ENCODE data around the gene RAB31. TPM values are rescaled to one million over a fixed set of nuclear protein-coding genes. Genes with fewer than 3 reads are reported as not detected.

RAB31 gene
- total RNA-seq, 1 experiment from 2014 or later = 32.9 TPM

DNA sequence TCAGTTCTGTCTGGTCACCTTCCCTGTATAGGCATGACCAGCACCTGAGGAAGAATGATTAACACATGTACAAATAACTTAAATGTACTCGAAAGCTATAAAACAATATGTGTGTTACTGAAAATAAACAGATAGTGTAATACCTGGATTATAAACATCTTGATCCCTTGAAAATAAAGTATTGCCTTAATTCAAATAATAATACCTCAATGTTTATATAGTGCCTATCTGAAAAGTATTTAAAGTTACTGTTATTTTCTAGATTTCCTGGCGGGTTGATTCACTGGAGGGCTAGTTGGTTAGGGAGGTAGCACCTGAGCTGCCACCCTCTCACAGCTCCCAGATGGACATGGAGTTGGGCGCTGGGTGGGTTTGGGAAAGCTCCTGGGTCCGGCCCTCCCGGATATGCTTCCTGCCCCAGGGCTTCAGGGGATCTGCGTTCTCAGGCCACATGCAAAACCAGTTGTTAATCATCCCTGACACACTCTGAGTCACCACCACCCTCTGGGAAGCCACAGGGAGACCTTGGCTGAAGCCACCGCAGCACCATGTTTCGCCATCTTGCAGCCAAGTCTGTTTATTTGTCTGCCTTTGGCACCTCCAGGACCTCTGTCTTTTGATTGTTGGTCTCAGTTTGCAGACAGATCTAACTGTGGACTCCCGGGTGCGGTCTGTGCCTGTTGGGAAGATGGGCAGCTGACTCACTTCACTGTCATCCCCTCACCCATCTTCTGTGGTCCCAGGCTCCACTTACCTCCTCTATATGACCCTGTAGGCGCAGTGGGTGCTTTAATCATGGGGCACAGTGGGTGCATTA is 35.3 kb downstream of the RAB31 start:
- H3K4me1 Mint-ChIP-seq = peaks cover 44% of the 10 kb centered on the region
- DNase-seq (ENCODE audit: low spot score) = no peak
- H3K9me3 Mint-ChIP-seq = no peaks in the 10 kb centered on the region
- H3K36me3 Mint-ChIP-seq = no peaks in the 10 kb centered on the region
- ChIA-PET CTCF (interaction anchor here (0.6 to 1.2 kb wide), 2 partner anchors 13 to 22 kb away, joined by 3 read pairs; no protein-coding TSS in a partner anchor), POLR2A (no interaction called here)
- no peaks in the 10 kb centered on the region for H3K27me3 Mint-ChIP-seq (ENCODE audit: low read depth)
- TF ChIP-seq NR2C2 (CRISPR knock-in tag; IDR thresholded peaks at IDR 0.05) (no peak), GABPB1 (CRISPR knock-in tag; IDR thresholded peaks at IDR 0.05) (peak; percentile 77; the same call in 1 of the 2 replicates)
- peak overlapping the region; percentile 78 for H3K27ac Mint-ChIP-seq
- H3K4me3 Mint-ChIP-seq = 0 out of 2 replicates have a peak overlapping the region, but pooled peaks have one; percentile 6
- ATAC-seq = peak; percentile 31

DNA sequence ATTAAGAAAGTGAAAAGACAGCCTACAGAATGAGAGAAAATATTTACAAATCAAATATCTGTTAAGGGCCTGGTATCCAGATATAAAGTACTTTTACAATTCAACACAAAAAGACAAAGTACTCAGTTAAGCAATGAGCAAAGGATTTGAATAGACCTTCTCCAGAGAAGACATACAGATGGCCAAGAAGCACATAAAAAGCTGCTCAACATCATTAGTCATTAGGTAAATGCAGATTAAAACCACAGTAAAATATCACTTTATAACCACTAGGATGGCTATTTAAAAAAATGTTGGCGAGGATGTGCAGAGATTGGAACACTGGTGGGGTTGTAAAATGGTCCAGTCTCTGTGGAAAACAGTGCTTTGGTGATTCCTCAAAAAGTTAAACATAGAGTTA is 38.9 kb downstream of the RAB31 start:
- Mint-ChIP-seq H3K4me1 (peaks cover 28% of the 10 kb centered on the region), H3K4me3 (no peak overlapping the region), H3K9me3 (no peaks in the 10 kb centered on the region), H3K36me3 (no peaks in the 10 kb centered on the region), H3K27ac (no peak overlapping the region), H3K27me3 (ENCODE audit: low read depth) (no peaks in the 10 kb centered on the region)
- ChIA-PET POLR2A (no interaction called here), CTCF (no interaction called here)
- no peak for DNase-seq (ENCODE audit: low spot score)
- no peak for ATAC-seq
- TF ChIP-seq, protein P1, sequence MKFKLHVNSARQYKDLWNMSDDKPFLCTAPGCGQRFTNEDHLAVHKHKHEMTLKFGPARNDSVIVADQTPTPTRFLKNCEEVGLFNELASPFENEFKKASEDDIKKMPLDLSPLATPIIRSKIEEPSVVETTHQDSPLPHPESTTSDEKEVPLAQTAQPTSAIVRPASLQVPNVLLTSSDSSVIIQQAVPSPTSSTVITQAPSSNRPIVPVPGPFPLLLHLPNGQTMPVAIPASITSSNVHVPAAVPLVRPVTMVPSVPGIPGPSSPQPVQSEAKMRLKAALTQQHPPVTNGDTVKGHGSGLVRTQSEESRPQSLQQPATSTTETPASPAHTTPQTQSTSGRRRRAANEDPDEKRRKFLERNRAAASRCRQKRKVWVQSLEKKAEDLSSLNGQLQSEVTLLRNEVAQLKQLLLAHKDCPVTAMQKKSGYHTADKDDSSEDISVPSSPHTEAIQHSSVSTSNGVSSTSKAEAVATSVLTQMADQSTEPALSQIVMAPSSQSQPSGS (CRISPR knock-in tag; IDR thresholded peaks at IDR 0.05; ENCODE audit: borderline replicate concordance, low read depth) = no peak
- no peak for TF ChIP-seq ZNF219 (CRISPR knock-in tag; IDR thresholded peaks at IDR 0.05; ENCODE audit: borderline replicate concordance)
- TF ChIP-seq, protein P2, sequence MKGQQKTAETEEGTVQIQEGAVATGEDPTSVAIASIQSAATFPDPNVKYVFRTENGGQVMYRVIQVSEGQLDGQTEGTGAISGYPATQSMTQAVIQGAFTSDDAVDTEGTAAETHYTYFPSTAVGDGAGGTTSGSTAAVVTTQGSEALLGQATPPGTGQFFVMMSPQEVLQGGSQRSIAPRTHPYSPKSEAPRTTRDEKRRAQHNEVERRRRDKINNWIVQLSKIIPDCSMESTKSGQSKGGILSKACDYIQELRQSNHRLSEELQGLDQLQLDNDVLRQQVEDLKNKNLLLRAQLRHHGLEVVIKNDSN (CRISPR knock-in tag; IDR thresholded peaks at IDR 0.05) = no peak
- TF ChIP-seq SP1 (CRISPR knock-in tag; conservative IDR thresholded peaks at IDR 0.05) = no peak
- TF ChIP-seq ZBTB21 (CRISPR knock-in tag; IDR thresholded peaks at IDR 0.05; ENCODE audit: borderline replicate concordance) = no peak
- no peak for TF ChIP-seq ZNF416 (CRISPR knock-in tag; IDR thresholded peaks at IDR 0.05)
- no peak for TF ChIP-seq ZNF671 (CRISPR knock-in tag; IDR thresholded peaks at IDR 0.05)
- TF ChIP-seq, protein P3, sequence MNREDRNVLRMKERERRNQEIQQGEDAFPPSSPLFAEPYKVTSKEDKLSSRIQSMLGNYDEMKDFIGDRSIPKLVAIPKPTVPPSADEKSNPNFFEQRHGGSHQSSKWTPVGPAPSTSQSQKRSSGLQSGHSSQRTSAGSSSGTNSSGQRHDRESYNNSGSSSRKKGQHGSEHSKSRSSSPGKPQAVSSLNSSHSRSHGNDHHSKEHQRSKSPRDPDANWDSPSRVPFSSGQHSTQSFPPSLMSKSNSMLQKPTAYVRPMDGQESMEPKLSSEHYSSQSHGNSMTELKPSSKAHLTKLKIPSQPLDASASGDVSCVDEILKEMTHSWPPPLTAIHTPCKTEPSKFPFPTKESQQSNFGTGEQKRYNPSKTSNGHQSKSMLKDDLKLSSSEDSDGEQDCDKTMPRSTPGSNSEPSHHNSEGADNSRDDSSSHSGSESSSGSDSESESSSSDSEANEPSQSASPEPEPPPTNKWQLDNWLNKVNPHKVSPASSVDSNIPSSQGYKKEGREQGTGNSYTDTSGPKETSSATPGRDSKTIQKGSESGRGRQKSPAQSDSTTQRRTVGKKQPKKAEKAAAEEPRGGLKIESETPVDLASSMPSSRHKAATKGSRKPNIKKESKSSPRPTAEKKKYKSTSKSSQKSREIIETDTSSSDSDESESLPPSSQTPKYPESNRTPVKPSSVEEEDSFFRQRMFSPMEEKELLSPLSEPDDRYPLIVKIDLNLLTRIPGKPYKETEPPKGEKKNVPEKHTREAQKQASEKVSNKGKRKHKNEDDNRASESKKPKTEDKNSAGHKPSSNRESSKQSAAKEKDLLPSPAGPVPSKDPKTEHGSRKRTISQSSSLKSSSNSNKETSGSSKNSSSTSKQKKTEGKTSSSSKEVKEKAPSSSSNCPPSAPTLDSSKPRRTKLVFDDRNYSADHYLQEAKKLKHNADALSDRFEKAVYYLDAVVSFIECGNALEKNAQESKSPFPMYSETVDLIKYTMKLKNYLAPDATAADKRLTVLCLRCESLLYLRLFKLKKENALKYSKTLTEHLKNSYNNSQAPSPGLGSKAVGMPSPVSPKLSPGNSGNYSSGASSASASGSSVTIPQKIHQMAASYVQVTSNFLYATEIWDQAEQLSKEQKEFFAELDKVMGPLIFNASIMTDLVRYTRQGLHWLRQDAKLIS (CRISPR knock-in tag; IDR thresholded peaks at IDR 0.05; ENCODE audit: borderline replicate concordance) = no peak
- TF ChIP-seq NFE2L1 (CRISPR knock-in tag; IDR thresholded peaks at IDR 0.05) = no peak
- no peak for TF ChIP-seq SMAD3 (CRISPR knock-in tag; IDR thresholded peaks at IDR 0.05; ENCODE audit: borderline replicate concordance)
- no peak for TF ChIP-seq SOX15 (CRISPR knock-in tag; IDR thresholded peaks at IDR 0.05)
- no peak for TF ChIP-seq RELA (CRISPR knock-in tag; IDR thresholded peaks at IDR 0.05; ENCODE audit: borderline replicate concordance)

DNA sequence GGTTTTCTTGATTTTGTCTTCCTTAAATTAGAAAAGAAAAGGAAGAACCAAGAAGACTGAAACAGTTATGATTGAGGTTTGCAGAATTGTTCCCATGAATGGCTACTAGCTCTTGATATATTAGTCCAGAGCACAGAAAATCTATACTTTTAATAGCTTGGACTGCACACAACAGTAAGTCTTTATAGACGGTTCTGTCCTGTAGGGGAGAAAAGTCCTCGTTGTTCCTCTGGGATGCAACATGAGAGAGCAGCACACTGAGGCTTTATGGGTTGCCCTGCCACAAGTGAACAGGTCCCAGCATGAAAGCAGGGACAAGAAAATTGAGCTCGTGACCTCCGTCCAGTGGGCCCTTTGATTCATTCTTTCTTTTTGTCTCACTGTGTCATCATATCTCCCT is 41.5 kb downstream of the RAB31 start:
- ChIA-PET CTCF (no interaction called here), POLR2A (no interaction called here)
- Mint-ChIP-seq H3K4me1 (peaks cover 2% of the 10 kb centered on the region), H3K36me3 (no peaks in the 10 kb centered on the region), H3K9me3 (no peaks in the 10 kb centered on the region), H3K27me3 (ENCODE audit: low read depth) (no peaks in the 10 kb centered on the region), H3K4me3 (no peak overlapping the region), H3K27ac (no peak overlapping the region)
- ATAC-seq = no peak
- DNase-seq (ENCODE audit: low spot score) = no peak
- TF ChIP-seq, protein P4, sequence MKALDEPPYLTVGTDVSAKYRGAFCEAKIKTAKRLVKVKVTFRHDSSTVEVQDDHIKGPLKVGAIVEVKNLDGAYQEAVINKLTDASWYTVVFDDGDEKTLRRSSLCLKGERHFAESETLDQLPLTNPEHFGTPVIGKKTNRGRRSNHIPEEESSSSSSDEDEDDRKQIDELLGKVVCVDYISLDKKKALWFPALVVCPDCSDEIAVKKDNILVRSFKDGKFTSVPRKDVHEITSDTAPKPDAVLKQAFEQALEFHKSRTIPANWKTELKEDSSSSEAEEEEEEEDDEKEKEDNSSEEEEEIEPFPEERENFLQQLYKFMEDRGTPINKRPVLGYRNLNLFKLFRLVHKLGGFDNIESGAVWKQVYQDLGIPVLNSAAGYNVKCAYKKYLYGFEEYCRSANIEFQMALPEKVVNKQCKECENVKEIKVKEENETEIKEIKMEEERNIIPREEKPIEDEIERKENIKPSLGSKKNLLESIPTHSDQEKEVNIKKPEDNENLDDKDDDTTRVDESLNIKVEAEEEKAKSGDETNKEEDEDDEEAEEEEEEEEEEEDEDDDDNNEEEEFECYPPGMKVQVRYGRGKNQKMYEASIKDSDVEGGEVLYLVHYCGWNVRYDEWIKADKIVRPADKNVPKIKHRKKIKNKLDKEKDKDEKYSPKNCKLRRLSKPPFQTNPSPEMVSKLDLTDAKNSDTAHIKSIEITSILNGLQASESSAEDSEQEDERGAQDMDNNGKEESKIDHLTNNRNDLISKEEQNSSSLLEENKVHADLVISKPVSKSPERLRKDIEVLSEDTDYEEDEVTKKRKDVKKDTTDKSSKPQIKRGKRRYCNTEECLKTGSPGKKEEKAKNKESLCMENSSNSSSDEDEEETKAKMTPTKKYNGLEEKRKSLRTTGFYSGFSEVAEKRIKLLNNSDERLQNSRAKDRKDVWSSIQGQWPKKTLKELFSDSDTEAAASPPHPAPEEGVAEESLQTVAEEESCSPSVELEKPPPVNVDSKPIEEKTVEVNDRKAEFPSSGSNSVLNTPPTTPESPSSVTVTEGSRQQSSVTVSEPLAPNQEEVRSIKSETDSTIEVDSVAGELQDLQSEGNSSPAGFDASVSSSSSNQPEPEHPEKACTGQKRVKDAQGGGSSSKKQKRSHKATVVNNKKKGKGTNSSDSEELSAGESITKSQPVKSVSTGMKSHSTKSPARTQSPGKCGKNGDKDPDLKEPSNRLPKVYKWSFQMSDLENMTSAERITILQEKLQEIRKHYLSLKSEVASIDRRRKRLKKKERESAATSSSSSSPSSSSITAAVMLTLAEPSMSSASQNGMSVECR (CRISPR knock-in tag; IDR thresholded peaks at IDR 0.05; ENCODE audit: borderline replicate concordance) = no peak
- TF ChIP-seq, protein P5, sequence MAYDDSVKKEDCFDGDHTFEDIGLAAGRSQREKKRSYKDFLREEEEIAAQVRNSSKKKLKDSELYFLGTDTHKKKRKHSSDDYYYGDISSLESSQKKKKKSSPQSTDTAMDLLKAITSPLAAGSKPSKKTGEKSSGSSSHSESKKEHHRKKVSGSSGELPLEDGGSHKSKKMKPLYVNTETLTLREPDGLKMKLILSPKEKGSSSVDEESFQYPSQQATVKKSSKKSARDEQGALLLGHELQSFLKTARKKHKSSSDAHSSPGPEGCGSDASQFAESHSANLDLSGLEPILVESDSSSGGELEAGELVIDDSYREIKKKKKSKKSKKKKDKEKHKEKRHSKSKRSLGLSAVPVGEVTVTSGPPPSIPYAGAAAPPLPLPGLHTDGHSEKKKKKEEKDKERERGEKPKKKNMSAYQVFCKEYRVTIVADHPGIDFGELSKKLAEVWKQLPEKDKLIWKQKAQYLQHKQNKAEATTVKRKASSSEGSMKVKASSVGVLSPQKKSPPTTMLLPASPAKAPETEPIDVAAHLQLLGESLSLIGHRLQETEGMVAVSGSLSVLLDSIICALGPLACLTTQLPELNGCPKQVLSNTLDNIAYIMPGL (CRISPR knock-in tag; IDR thresholded peaks at IDR 0.05) = no peak
- no peak for TF ChIP-seq PRRX2 (CRISPR knock-in tag; IDR thresholded peaks at IDR 0.05)
- TF ChIP-seq, protein P6, sequence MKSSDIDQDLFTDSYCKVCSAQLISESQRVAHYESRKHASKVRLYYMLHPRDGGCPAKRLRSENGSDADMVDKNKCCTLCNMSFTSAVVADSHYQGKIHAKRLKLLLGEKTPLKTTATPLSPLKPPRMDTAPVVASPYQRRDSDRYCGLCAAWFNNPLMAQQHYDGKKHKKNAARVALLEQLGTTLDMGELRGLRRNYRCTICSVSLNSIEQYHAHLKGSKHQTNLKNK (CRISPR knock-in tag; IDR thresholded peaks at IDR 0.05) = no peak

Measured in WTC11 (cell line).